Measurements from ENCODE around the gene NOTCH2. TPM values are rescaled to one million over a fixed set of nuclear protein-coding genes. Genes with fewer than 3 reads are reported as not detected.
"Not testable (repeated sequence)": the region's sequence is repeated elsewhere in the genome, so short reads cannot be mapped to it uniquely, and the experiment has no call there.

NOTCH2 gene
- total and polyA plus RNA-seq, 9 of the 15 experiments (the other 6 are each of a cell fraction or from before 2014, with no cell fraction given) = 0.04 to 1.2 (median 0.28) TPM; not detected in 1

GRCh38 chr1:119978018-119978505 is 91.4 kb downstream of the NOTCH2 start (continued):
- TF ChIP-seq, protein P1, sequence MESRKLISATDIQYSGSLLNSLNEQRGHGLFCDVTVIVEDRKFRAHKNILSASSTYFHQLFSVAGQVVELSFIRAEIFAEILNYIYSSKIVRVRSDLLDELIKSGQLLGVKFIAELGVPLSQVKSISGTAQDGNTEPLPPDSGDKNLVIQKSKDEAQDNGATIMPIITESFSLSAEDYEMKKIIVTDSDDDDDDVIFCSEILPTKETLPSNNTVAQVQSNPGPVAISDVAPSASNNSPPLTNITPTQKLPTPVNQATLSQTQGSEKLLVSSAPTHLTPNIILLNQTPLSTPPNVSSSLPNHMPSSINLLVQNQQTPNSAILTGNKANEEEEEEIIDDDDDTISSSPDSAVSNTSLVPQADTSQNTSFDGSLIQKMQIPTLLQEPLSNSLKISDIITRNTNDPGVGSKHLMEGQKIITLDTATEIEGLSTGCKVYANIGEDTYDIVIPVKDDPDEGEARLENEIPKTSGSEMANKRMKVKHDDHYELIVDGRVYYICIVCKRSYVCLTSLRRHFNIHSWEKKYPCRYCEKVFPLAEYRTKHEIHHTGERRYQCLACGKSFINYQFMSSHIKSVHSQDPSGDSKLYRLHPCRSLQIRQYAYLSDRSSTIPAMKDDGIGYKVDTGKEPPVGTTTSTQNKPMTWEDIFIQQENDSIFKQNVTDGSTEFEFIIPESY (CRISPR knock-in tag; IDR thresholded peaks at IDR 0.05) = no peak
- no peak for TF ChIP-seq ESRRB (CRISPR knock-in tag; IDR thresholded peaks at IDR 0.05; ENCODE audit: borderline replicate concordance)
- TF ChIP-seq ZNF583 (CRISPR knock-in tag; IDR thresholded peaks at IDR 0.05) = no peak
- no peak for TF ChIP-seq YY1 (IDR thresholded peaks at IDR 0.05; ENCODE audit: borderline replicate concordance in 1 of 3, control insufficient read depth in 1 of 3, extremely low read depth in 1 of 3, insufficient read depth in 3 of 3, insufficient read length in 1 of 3, insufficient replicate concordance in 2 of 3, low read depth in 1 of 3, low read length in 2 of 3)
- no peak for TF ChIP-seq HDAC1 (IDR thresholded peaks at IDR 0.05)
- no peak for TF ChIP-seq EWSR1 (IDR thresholded peaks at IDR 0.05; ENCODE audit: borderline replicate concordance, low read depth, partially characterized antibody)
- no peak for TF ChIP-seq TAF9B (IDR thresholded peaks at IDR 0.05; ENCODE audit: partially characterized antibody)
- no peak for TF ChIP-seq MYBL2 (IDR thresholded peaks at IDR 0.05; ENCODE audit: low read depth)
- TF ChIP-seq MYBL2 (CRISPR knock-in tag; IDR thresholded peaks at IDR 0.05; ENCODE audit: borderline replicate concordance) = no peak
- TF ChIP-seq ADNP (tag; IDR thresholded peaks at IDR 0.05) = no peak

DNA sequence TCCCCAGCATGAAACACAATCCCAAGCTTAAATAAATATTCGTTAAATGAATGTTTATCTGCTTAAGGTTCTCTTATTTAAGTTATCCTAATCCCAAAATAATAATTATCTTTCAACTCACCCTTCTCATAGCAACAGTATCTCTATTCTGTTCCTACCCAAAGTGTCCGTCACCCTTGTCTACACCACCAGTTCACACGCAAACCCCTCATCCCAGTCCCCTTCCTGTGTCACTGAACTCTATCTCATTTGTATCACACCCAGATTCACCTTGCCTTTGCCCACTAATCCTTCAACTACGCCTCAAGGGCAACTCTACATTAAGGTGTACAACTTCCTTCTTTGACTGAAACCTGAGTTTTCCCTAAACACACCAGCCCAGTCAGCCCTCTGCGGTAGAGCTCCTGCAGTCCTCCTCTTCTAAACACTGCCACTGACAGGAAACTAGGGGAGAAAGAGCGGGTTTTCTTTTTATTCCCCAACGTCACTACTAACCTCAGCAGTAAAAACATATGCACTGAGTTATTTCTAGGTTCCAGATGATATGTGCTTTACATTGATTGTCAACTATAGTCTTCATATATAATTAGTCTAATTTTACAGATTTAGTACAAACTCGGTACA is 92.2 kb downstream of the NOTCH2 start:
- in situ Hi-C loops (cut with MboI); H3K4me1 ChIP-seq (replicated peaks in 1 of 2; ENCODE audit: control insufficient read depth in 2 of 2, insufficient read depth in 2 of 2, low read length in 2 of 2); H3K79me2 ChIP-seq (ENCODE audit: control insufficient read depth, insufficient read depth, low read length); H2AFZ ChIP-seq (ENCODE audit: low read depth, low read length); H3K27ac ChIP-seq (ENCODE audit: extremely low read depth, low read depth, low read length); BruUV-seq (replicated peaks); FAIRE-seq; H3K9me3 ChIP-seq (replicated peaks; ENCODE audit: control insufficient read depth, insufficient read depth, low read depth, low read length); H3K4me3 ChIP-seq; H3K27me3 ChIP-seq (ENCODE audit: control insufficient read depth in 2 of 2, insufficient read depth in 2 of 2, low read length in 2 of 2); H3K4me2 ChIP-seq (ENCODE audit: insufficient read depth, low read length); H3K9ac ChIP-seq (ENCODE audit: insufficient read depth in 1 of 2, low read depth in 2 of 2, low read length in 2 of 2); ATAC-seq; POLR2A ChIA-PET; CTCF ChIA-PET (ENCODE audit: low intra/inter-chr PET ratio); H3K36me3 ChIP-seq (ENCODE audit: control insufficient read depth, insufficient read depth, low read length); H3K9me1 ChIP-seq (ENCODE audit: control insufficient read depth, insufficient read depth, low read length); H4K20me1 ChIP-seq (replicated peaks; ENCODE audit: control insufficient read depth, insufficient read depth, low read length); DNase-seq (ENCODE audit: extremely low read depth in 1 of 4, low spot score in 3 of 4): not testable (repeated sequence)
- 0% methylated on average over 7 of the region's 8 CpGs for WGBS (ENCODE audit: insufficient coverage, low coverage, missing lambda C conversion rate)
- intact Hi-C loops (cut with micrococcal nuclease) = loop anchor here (10.0 kb wide), 1 partner anchor 52 kb away; no protein-coding TSS in a partner anchor

- FAIRE-seq; H3K4me1 ChIP-seq (replicated peaks in 1 of 2; ENCODE audit: control insufficient read depth in 2 of 2, insufficient read depth in 2 of 2, low read length in 2 of 2); H3K4me3 ChIP-seq; POLR2A ChIA-PET; BruUV-seq (replicated peaks); in situ Hi-C loops (cut with MboI); H4K20me1 ChIP-seq (replicated peaks; ENCODE audit: control insufficient read depth, insufficient read depth, low read length); H3K4me2 ChIP-seq (ENCODE audit: insufficient read depth, low read length); H3K9ac ChIP-seq (ENCODE audit: insufficient read depth in 1 of 2, low read depth in 2 of 2, low read length in 2 of 2); H3K27ac ChIP-seq (ENCODE audit: extremely low read depth, low read depth, low read length); H2AFZ ChIP-seq (ENCODE audit: low read depth, low read length); H3K27me3 ChIP-seq (ENCODE audit: control insufficient read depth in 2 of 2, insufficient read depth in 2 of 2, low read length in 2 of 2); CTCF ChIA-PET (ENCODE audit: low intra/inter-chr PET ratio); DNase-seq (ENCODE audit: extremely low read depth in 1 of 4, low spot score in 3 of 4); H3K9me3 ChIP-seq (replicated peaks; ENCODE audit: control insufficient read depth, insufficient read depth, low read depth, low read length); H3K9me1 ChIP-seq (ENCODE audit: control insufficient read depth, insufficient read depth, low read length); ATAC-seq; H3K79me2 ChIP-seq (ENCODE audit: control insufficient read depth, insufficient read depth, low read length); H3K36me3 ChIP-seq (ENCODE audit: control insufficient read depth, insufficient read depth, low read length): not testable (repeated sequence)
- intact Hi-C loops (cut with micrococcal nuclease) = loop anchor here (10.0 kb wide), 1 partner anchor 51 kb away; no protein-coding TSS in a partner anchor
- WGBS (ENCODE audit: insufficient coverage, low coverage, missing lambda C conversion rate) = 0% methylated on average over 3 of the region's 5 CpGs
These were observed 93.7 kb downstream of the NOTCH2 start for GRCh38 chr1:119975582-119976254.

Measured in K562 (cell line).